Progenitor cell of endocrine pancreas (in vitro differentiated cells): Measurements from ENCODE around the gene TMEM72. TPM values are rescaled to one million over a fixed set of nuclear protein-coding genes. Genes with fewer than 3 reads are reported as not detected.

Experiments
- DNase-seq: peaks from one replicate; pipeline ENCODE4 v3.0.0; 2021; ENCODE audit warnings: low spot score; ENCODE audit not compliant: unreplicated experiment
- H3K27ac Mint-ChIP-seq: 2 replicates; pipeline ENCODE4 v1.8.0; 2021; ENCODE audit warnings: mild to moderate bottlenecking, moderate library complexity, mixed read lengths
- H3K27me3 Mint-ChIP-seq: 2 replicates; pipeline ENCODE4 v1.8.0; 2021; ENCODE audit warnings: mixed read lengths
- H3K36me3 Mint-ChIP-seq: 2 replicates; pipeline ENCODE4 v1.8.0; 2022; ENCODE audit warnings: mixed read lengths; ENCODE audit not compliant: insufficient read depth
- H3K4me1 Mint-ChIP-seq: 2 replicates; pipeline ENCODE4 v1.8.0; 2021; ENCODE audit warnings: low read depth, mixed read lengths
- H3K4me3 Mint-ChIP-seq: 2 replicates; pipeline ENCODE4 v1.8.0; 2021; ENCODE audit warnings: low read depth, mild to moderate bottlenecking, moderate library complexity, mixed read lengths
- H3K9me3 Mint-ChIP-seq: 2 replicates; pipeline ENCODE4 v1.8.0; 2021; ENCODE audit warnings: low read depth, mixed read lengths
- total RNA-seq: library from RNA; stranded (reverse); gene quantifications from 2 replicates; pipeline ENCODE4 v1.2.1, GENCODE V29; 2021
- TF ChIP-seq, protein P1 (sequence below): fragments of 200-600 bp; sonication (generic); IDR thresholded peaks from one replicate; pipeline ENCODE4 v1.5.0; 2021; ENCODE audit warnings: antibody characterized with exemption, mild to moderate bottlenecking; ENCODE audit not compliant: unreplicated experiment

TMEM72 gene
- total RNA-seq, 1 donor from 2014 or later = 0.93 TPM

DNA sequence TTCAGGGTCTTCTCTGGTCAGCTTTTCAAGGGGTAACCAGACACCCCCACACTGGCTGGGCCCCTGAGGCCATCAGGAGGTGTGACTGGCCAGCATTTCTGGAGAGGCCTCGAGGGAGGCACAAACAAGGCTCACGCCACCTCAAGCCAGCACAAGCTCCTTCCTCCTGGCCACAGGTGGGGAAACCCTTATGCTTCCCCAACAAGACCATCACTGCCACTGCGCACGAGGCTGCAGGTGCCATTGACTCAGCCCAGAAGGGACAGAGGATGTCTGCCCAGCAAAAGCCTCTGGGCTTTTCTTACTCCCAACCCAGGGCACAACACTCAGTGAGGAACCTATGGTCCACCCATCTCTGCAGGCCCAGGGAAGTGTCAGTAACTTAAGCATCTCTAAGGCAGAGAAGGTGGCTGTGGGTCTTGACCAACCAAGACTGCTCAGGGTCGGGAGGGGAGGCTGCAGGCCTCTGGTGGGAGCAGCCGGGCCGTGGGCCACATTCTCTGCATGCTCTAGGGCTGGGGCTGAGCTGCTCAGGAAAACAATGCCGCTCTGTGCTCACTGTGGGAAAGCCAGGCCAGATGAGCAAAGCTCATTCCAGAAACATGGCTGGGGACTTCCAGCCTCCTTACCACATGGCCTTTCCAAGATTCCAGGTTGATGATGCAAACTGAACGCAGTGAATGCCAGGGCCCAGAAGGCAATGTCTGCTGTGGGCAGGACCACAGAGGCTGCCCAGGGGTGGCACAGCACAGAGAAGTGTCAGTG lies 24.2 kb downstream of the TMEM72 start:
- Mint-ChIP-seq H3K4me1 (peaks cover 7% of the 10 kb centered on the region), H3K27ac (peak overlapping the region; percentile 91), H3K9me3 (peaks cover 10% of the 10 kb centered on the region), H3K36me3 (peaks cover 4% of the 10 kb centered on the region), H3K4me3 (no peak overlapping the region), H3K27me3 (peaks cover 6% of the 10 kb centered on the region)
- TF ChIP-seq, protein P1, sequence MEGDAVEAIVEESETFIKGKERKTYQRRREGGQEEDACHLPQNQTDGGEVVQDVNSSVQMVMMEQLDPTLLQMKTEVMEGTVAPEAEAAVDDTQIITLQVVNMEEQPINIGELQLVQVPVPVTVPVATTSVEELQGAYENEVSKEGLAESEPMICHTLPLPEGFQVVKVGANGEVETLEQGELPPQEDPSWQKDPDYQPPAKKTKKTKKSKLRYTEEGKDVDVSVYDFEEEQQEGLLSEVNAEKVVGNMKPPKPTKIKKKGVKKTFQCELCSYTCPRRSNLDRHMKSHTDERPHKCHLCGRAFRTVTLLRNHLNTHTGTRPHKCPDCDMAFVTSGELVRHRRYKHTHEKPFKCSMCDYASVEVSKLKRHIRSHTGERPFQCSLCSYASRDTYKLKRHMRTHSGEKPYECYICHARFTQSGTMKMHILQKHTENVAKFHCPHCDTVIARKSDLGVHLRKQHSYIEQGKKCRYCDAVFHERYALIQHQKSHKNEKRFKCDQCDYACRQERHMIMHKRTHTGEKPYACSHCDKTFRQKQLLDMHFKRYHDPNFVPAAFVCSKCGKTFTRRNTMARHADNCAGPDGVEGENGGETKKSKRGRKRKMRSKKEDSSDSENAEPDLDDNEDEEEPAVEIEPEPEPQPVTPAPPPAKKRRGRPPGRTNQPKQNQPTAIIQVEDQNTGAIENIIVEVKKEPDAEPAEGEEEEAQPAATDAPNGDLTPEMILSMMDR = no peak
- DNase-seq = no peak

DNA sequence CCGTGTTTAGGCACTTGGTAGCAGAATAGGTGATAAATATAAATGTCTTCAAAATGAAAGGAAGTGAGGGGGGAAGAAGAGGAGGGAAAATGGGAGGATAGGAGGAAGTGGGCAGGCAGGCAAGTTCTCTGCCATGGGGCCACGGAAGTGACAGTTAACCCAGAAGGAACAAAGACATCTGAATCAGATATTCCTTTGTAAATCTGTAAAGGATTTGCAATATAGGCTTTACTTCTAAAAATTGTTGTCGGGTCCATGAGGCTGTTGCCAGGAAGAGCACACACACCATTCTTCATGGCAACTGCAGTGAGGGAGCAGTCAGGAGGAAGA lies 24.8 kb downstream of the TMEM72 start:
- H3K36me3 Mint-ChIP-seq = peaks cover 4% of the 10 kb centered on the region
- peaks cover 7% of the 10 kb centered on the region for H3K4me1 Mint-ChIP-seq
- no peak for DNase-seq
- TF ChIP-seq, protein P1 = no peak
- peaks cover 10% of the 10 kb centered on the region for H3K9me3 Mint-ChIP-seq
- peak overlapping the region; percentile 91 for H3K27ac Mint-ChIP-seq
- H3K4me3 Mint-ChIP-seq = no peak overlapping the region
- H3K27me3 Mint-ChIP-seq = peaks cover 6% of the 10 kb centered on the region

DNA sequence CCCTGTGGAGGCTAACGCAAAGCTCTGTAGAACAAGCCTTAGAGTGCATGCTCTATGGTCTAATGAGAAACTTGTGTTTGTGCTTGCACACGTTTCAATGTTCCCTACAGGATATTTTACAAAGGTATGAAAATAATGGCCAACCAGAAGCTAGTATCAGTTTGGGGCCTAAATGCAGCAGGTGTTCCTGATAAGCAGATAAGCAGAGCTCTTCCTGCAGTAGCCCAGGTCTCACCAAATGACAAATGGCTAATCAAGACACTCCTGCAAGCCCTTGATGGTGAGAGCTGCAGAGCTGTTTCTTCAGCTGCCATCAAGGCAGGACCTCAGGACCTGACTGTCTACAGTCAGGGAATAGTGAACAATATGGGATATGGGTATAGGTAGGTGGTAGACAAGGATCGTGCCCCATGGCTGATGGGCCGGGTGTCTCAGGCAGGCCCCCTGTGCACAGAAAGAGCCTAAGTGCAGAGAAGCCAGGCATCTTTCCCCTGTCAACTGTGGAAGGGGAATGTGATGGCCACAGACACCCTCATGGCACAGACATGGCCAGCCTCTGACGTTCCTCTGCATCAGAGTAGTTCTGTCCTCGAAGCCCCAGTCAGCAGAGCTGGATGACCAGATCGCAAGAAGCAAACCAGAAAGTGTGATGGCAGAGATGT lies 25.3 kb downstream of the TMEM72 start:
- H3K27me3 Mint-ChIP-seq = peaks cover 3% of the 10 kb centered on the region
- H3K27ac Mint-ChIP-seq = no peak overlapping the region
- no peak overlapping the region for H3K4me3 Mint-ChIP-seq
- H3K4me1 Mint-ChIP-seq = peaks cover 7% of the 10 kb centered on the region
- TF ChIP-seq, protein P1 = no peak
- DNase-seq = no peak
- peaks cover 15% of the 10 kb centered on the region for H3K9me3 Mint-ChIP-seq
- peaks cover 4% of the 10 kb centered on the region for H3K36me3 Mint-ChIP-seq

DNA sequence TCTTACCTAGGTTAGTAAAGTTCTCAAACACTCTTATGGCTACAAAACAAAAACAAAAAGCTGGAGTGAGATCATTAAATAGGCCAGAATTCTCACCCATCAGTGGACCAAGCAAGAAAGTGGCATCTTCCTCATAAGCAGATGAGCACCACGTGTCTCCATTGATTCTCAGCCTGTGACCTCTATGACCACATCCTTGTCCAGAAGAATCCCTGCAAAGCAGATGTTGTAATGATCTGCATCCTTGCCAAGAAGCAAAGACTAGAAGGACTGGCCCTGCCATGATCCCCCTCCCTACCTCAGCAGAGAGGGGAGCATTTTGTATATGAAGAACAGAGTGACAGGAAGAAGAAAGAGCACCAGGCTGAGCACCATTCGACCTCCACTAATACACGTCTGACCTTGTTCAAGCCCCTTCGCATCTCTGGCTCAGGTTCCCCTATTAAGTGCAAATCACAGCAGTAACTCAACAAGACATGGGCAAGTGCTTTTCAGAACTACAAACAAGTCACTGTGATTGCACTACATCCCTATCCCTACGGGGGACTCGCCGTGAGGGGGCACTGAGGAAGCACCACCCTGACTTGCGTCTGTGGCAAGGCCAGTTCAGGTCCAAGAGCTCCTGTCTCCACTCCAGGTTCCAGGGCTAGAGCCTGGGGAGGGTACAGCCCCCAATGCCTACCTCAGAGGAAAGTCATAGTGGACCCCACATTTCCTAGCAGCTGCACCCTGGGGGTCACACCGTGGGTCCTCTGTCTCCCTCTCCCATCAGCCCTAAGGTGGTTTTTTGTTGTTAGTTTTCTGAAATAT lies 26.3 kb downstream of the TMEM72 start:
- Mint-ChIP-seq H3K27ac (no peak overlapping the region), H3K9me3 (peaks cover 21% of the 10 kb centered on the region)
- DNase-seq = no peak

More for the DNA sequence above, 26.3 kb downstream of the TMEM72 start:
- Mint-ChIP-seq H3K36me3 (peaks cover 4% of the 10 kb centered on the region), H3K4me3 (no peak overlapping the region), H3K27me3 (peaks cover 3% of the 10 kb centered on the region), H3K4me1 (peaks cover 7% of the 10 kb centered on the region)
- TF ChIP-seq, protein P1 = no peak
